Gastroesophageal sphincter (tissue), 3 donors: ENCODE measurements around the gene RASD1.

Experiments used
- POLR2AphosphoS5 ChIP-seq: sonication (generic); formaldehyde crosslinking; IDR thresholded peaks from one replicate; pipeline ENCODE4 v1.6.1; 2017; ENCODE audit warnings: antibody characterized with exemption
- TF ChIP-seq, protein P1 (sequence below), 4 experiments: fragments of 200-600 bp in 2 of 4; fragments of 450-650 bp in 2 of 4; sonication (generic) in 1 of 4; IDR thresholded peaks; one replicate each; pipeline ENCODE4 v1.5.1; 2017 to 2019; ENCODE audit warnings: antibody characterized with exemption in 4 of 4, mild to moderate bottlenecking in 2 of 4, moderate library complexity in 2 of 4

DNA sequence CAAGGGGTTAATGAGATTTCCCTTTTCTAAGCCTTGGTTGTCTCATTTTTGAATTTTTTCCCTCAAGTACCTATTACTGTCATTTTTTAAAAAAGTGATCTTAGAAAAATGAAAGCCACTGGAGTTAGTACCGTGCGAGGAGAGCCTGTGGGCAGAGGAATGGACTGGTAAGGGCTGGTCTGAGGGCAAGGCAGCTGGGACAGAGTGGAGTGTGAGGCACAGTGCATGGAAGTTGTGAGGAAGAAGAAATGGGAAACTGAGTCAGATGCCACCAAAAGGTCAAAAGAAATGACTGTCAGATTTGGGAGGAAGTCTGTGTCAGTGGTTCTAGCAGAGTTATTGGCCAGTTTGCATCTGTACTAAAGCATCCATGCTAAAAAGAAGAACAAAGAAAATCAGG lies 8.2 kb downstream of the RASD1 start:
- no peak for TF ChIP-seq POLR2AphosphoS5
- TF ChIP-seq, protein P1, sequence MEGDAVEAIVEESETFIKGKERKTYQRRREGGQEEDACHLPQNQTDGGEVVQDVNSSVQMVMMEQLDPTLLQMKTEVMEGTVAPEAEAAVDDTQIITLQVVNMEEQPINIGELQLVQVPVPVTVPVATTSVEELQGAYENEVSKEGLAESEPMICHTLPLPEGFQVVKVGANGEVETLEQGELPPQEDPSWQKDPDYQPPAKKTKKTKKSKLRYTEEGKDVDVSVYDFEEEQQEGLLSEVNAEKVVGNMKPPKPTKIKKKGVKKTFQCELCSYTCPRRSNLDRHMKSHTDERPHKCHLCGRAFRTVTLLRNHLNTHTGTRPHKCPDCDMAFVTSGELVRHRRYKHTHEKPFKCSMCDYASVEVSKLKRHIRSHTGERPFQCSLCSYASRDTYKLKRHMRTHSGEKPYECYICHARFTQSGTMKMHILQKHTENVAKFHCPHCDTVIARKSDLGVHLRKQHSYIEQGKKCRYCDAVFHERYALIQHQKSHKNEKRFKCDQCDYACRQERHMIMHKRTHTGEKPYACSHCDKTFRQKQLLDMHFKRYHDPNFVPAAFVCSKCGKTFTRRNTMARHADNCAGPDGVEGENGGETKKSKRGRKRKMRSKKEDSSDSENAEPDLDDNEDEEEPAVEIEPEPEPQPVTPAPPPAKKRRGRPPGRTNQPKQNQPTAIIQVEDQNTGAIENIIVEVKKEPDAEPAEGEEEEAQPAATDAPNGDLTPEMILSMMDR (IDR thresholded peaks at IDR 0.05), result no peak
